Erythroblast (primary cell): Measurements from ENCODE around the gene ARAP3.

ENCODE experiments used
- GATA1 ChIP-seq: IDR thresholded peaks from 2 replicates; pipeline ENCODE4 v1.6.1; 2011; ENCODE audit warnings: low read depth, mild to moderate bottlenecking, control low read depth, low read length, moderate library complexity
- POLR2A ChIP-seq: IDR thresholded peaks from 2 replicates; pipeline ENCODE4 v1.6.1; 2011; ENCODE audit warnings: mild to moderate bottlenecking, low read length

DNA sequence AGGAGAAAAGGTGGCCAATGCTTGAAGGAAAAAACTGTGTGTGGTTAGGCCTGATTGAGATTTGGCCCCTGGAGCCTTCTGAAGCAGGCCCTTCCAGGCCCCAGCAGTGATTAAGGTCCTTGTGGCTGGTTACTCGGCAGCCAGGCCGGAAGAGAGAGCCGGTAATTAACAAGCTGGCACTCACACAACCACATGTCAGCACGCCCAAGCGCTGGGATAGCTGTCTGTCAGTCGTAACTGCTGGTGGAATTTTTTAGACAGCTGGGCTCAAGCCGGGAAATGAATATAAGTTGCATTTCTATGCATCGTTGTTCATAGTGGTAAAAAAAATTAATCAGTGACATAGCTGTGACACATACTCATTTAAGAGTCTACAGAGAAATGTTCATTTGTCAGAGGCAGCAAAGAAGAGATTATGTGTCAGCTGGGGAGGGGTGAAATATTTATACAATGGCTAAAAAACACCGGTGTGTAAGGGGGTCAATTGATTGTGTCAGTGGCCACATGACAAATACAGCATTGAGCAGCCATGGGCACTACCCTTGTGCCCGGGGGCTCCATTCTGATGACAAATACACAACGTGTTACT, 13.7 kb upstream of the ARAP3 start:
- TF ChIP-seq POLR2A (no peak), GATA1 (no peak)
